NOMO-1 (cell line): ENCODE measurements around the gene NUDT6.
"Not testable (repeated sequence)": the region's sequence is repeated elsewhere in the genome, so short reads cannot be mapped to it uniquely, and the experiment has no call there.

Experiments
- DNase-seq, 2 experiments: peaks; one replicate each; lab custom pipeline; 2025; ENCODE audit not compliant: unreplicated experiment in 2 of 2; lab: John Stamatoyannopoulos, UW

The NUDT6 gene

DNA sequence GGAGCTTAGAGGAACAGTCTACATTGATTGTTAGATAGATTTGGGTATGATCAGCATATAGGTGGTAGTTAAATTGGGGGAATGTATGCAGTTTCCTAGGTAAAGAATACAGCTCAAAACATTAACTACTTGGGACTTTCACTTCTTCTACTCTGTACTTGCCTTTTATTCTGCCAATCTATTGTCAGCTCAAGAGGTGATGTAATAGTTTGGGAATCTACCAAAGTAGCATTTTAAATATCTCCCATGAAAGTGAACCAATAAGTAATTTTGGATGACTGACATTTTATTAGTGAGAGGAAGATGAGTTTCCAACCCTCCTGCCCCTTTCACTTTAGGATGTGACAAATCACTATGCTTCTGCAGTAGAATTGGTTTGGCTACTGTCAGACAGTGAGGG is 43.4 kb downstream of the NUDT6 start:
- no peak for DNase-seq

DNA sequence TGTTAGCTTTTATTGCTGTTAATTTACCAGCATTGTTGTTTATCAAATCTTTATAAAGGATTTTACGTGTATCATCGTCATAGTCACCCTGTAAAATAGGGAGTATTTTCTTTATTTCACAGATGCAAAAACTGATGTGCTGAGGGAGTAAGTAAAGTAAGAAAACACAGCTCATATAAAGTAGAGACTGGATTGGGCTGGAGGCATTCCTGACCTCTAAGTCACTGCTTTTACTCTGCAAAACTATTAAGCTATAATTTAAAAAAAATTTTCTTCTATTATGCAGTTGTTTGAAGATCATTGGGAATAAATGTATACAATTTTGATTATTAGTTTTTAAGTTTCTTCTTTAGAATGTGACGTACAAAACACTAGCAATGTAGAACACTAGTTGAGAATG is 45.9 kb downstream of the NUDT6 start:
- no peak for DNase-seq

DNA sequence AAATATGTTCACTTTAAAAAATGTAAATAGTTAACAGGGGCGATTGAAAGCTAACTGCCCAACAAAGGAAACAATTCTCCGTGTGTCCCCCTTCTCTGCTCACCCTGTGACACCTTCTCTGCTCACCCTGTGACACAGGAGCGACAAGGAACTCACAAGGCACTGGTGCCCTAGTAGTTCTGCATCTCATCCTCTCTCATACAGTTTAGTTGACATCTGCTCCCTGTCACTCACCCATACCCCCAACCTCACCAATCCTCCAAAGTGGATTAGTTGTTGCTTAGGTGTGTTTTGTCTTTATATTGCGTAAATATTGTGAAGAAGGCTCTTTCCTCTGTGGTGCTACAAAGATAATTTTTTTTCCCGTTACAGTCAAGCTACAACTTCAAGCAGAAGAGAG is 46.4 kb downstream of the NUDT6 start:
- DNase-seq: no peak

DNA sequence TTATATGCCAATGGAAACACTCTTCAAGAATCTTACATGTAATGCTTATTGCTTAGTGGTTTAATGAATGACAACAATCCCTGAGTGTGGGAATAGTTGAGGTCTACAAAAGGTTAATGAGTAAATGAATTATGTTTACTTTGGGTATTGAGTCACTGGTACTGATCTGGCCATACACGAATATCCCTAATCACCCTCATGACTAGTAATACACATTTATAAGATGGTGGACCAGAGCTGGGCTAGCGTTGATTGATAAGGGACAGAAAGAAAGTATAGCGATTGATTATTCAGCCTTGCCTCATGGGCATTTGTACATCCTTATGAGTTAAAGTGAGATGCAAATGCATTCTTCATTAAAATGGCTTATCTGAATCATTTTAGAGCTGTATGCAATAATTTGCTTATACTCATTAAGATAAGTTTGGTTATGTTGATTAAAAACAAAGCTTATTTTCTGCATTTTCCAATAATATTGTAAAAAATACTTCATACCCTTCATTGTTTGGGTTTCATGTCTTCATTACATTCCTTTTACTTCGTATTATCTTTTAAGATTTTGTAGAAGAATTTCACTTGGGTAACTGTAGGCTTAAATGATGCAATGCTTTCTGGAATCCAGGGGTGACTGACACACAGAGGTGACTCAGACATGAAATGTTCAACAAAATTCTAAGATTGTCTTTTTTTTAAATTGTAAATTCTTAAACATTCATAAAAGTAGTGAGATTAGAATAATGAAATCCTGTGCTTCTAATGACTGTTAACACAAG is 48.4 kb downstream of the NUDT6 start:
- no peak for DNase-seq

DNA sequence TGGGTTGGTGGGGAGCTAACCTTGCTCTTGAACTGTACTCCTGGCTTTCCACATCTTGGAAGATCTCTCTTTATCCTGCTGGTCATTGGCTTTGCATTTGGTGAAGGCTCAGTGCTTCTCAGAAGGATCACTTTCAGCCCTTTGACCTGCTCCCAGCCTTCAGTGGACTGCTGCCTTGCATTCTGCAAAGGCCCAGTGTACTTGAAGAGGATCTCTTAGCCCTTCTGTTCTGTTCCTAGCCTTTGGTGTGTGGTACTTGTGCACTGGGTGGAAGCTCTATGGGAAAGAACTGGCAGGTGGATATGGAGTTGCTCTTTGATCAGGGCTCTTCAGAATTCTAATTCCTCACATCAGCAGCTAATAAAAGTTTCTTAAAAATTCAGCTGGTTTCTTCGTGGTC is 49.3 kb downstream of the NUDT6 start:
- DNase-seq: no peak

DNA sequence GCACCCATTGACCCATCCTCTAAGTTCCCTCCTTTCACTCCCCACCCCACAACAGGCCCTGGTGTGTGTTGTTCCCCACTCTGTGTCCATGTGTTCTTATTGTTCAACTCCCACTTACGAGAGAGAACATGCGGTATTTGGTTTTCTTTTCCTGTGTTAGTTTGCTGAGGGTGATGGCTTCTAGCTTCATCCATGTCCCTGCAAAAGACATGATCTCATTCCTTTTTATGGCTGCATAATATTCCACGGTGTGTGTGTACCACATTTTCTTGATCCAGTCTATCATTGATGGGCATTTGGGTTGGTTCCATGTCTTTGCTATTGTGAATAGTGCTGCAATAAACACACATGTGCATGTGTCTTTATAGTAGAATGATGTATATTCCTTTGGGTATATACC is 54.2 kb downstream of the NUDT6 start:
- DNase-seq: not testable (repeated sequence)

DNA sequence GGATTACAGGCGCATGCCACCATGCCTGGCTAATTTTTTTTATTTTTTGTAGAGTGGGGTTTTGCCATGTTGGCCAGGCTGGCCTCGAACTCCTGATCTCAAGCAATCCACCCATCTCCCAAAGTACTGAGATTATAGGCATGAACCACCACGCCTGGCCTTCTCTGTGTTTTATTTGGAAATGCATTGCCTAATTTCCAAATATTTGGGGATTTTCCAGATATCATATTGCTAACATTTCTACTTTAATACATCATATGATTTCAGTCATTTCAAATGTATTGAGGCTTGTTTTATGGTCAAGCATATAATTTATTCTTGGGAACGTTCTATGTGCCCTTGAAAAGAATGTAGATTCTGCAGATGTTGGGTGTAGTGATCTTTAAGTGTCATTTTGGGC is 57.0 kb downstream of the NUDT6 start:
- DNase-seq: no peak

DNA sequence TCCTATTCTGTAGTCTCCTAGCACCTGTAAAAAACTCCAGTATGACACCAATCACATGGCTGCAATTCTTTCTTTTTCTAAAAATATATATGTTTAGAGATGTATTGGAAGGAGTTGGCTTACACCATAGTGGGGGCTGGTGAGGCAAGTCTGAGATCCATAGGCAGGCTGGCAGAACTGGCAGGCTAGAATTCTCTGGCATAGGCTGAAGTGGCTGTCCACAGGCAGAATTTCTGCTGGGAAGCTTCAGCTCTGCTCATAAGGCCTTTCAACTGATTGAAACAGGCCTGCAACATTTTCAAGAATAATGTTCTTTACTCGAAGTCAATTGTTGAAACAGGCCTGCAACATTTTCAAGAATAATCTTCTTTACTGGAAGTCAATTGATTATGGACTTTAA is 58.8 kb downstream of the NUDT6 start:
- no peak for DNase-seq

DNA sequence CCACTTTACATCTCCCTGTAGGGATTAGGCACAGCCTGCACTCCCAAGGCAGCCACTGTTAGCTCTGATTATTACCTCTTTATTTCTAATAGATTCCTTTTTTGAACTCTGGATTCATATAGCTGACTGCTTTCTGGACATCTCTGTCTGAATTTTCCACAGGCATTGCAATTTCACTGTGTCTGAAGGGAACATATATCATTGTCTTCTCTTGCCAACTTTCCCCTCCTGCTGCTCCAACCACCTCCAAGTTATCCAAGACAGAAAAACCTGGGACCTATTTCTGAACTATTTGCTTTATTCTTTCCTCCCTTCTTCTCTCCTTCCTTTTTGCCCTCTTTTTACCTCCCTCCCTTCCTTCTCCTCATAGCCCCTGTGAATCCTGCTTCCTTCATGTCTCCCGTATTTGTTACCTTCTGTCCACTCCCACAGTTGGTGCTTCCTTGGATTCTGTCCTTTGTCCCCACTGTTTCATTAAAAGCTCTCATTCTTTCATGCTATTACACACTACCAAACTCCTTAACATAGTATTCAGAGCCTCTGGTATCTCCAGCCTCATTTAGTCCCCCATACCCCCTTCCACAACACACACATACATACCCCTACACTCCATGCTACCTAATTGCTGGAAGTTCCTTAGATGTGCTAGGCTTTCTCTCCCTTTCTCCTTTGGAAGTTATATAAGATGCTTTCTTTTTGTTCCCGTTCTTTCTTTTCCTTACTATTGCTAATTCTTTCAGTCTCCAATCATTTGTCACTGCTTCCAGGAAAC is 61.0 kb downstream of the NUDT6 start:
- no peak for DNase-seq

DNA sequence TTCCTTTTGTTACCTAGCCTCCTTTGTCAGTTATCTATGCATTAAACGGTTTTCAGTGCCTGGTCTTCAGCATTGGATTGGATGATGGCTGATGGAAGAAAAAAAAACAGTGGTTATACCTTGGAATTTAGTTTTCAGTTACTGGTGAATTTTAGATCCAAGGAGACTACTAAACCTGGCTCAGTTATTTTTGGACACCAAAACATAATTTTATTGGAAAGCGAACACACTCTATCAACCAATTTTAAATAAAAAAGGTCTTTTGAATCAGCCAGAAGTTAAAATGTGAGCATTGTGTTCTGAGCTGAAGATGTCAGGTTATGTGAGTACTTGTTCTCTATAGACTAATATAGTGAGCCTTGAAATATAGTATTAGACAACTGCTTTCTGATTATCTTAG is 63.7 kb downstream of the NUDT6 start:
- DNase-seq: no peak

DNA sequence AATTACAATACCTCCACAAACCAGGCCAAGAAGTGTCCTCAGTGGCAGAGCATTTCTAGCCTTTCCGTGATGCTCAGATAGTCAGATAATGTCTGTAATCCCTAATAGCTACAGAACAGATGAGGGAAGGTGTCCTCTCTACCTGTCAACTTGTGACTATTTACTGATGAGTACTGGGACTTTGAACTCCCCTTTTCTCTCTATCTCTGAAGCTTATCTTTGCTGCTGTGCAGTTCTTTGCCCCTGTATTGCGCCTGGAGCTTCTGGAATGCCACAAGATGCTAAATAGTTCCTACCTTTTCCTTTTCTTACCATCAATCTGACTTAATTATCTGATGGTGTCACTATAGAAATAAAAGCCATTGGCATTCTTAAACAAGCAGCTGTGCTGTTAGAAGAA is 65.2 kb downstream of the NUDT6 start:
- DNase-seq: no peak

DNA sequence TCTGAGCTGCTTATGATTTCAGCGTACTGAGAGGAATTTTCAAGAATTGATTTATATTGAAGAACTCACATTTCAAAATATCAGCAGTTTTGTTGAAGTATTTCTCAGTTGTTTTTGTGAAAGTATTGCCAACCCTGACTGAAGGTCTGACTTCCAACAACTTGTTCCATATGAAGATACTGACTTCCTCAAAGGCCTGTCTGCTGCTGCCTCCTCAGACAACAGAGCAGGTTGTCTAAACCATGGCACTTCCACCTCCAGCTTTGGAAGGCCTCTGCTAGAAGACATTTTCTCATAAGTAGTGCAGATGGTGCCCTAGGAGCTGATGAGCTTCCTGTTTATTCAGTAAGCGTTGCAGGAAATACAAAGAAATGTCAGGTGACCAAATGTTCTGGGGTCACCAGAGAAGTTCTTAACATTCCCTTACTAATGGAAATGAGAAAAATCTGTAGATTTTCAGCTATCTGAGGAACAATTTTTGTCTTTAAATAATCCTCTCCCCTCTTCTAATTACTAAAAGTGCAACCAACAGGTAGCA is 67.0 kb downstream of the NUDT6 start:
- no peak for DNase-seq

DNA sequence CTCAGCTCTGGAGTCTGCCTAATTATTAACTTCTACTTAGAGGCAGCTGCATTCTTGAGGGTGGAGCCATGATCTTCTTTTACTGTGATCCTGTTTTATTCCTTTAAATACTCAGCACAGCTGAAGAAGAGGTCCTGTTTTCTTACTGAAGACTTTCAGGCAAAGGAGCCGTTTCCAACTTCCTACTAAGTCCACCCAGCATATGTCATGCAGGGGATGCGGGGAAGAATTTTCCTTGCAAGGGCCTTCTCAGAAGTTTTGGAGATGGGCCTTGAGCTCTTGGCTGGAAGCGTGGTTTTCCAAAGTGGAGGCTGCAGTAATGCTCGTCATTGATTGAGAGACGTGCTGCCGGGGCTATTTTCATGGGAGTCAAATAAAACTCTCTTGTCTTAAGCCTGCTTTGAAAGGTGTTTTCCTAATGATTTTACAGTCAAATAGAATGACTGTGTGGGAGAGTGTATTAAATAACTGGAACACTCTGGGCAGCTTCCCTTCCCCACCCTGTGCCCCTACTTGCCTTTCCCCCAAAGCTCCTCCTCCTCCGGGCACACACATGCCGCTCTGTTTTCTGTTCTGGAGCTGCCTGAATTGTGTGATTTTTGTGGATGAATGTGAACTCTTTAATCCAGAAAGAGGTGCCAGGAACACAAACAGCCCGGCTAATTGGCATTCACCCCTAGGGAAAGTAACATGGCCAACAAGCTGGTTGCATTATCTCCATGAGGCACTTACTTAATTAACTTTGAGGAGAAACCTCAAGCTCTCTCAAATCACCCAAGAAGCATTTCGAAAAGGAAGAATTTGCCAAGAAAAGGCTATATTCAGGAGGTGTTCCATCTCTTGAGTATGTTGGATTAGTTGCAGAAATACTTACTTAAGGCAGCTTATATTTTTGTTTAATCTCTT is 67.7 kb downstream of the NUDT6 start:
- no peak for DNase-seq

DNA sequence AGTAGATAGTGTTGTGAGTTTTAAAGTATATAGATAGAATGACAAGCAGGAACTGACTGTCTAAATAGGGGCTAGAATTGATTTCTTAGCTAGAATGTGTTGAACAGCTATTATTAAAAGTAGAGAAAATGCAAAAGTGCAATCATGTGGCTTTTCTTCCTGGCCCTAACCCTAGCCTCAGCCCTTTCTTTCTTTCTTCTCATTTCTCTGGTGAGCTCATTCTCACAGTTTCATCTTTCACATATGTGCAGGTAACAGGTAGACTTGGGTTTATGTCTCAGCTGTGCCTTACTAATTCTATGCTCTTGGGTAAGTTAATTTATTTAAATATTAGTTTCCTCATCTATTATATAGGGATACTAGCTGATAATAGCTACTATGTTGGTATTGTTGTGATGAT is 70.8 kb downstream of the NUDT6 start:
- no peak for DNase-seq

DNA sequence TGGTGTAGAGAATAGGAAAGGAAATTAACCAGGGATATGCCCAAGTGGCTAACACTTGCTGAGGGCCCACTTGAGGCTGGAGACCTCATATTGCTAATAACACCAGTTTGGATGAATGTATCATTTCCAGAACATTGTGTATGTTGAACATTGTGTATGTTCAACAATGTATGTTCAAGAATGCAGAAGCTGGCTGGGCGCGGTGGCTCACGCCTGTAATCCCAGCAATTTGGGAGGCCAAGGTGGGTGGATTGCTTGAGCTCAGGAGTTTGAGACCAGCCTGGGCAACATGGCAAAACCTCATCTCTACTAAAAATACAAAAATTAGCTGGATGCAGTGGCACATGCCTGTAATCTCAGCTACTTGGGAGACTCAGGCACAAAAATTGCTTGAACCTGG is 72.6 kb downstream of the NUDT6 start:
- DNase-seq: not testable (repeated sequence)

DNA sequence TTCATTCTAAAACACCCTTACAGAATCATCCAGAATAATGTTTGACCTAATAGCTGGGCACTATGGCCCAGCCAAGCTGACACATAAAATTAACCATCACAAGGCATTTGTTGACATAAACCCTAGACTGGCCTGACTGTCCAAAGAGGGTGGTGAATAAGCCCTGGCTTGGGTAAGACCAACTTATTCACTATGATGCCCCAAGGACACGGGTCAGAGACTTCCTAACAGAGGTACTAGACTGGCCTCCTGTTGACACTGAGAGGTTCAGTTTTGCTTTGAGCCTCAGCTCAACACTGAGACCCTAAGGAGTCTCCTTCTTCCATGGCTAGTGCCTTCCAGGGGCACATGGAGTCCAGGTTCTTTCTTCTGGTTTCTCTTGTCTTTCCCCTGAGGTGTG is 74.5 kb downstream of the NUDT6 start:
- DNase-seq: no peak

DNA sequence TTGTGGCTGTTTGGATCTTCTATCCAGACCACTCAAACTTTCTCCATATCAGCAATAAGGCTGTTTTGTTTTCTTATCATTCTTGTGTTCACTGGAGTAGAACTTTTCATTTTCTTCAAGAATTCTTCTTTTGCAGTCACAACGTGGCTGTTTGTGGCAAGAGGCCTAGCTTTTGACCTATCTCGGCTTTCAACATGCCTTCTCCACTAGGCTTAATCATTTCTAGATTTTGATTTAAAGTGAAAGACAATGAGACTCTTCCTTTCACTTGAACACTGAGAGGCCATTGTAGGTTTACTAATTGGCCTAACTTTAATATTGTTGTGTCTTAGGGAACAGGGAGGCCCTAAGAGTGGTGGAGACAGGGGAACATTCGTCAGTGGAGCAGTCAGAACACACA is 76.6 kb downstream of the NUDT6 start:
- DNase-seq: no peak

DNA sequence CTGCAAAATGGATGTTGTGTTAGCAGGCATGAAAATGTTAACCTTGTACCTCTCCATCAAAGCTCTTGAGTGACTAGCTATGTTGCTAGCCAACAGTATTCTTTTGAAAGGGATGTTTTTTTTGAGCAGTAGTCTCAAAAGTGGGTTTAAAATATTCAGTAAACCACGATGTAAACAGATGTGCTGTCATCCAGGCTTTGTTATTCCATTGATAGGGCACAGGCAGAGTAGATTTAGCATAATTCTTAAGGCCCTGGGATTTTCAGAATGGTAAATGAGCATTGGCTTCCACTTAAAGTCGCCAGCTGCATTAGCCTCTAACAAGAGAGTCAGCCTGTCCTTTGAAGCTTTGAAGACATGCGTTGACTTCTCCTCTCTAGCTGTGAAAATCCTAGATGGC is 77.3 kb downstream of the NUDT6 start:
- DNase-seq: no peak

DNA sequence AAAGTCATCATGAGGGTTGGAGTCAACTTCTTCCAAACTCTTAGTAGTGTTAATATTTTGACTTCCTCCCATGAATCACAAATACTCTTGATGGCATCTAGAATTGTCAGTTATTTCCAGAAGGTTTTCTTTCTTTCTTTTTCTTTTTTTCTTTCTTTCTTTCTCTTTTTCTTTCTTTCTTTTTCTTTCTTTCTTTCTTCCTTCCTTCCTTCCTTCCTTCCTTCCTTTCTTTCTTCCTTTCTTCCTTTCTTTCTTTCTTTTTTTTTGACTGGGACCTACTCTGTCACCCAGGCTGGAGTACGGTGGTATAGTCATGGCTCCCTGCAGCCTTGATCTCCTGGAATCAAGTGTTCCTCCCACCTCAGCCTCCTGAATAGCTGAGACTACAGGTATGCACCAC is 78.0 kb downstream of the NUDT6 start:
- not testable (repeated sequence) for DNase-seq

DNA sequence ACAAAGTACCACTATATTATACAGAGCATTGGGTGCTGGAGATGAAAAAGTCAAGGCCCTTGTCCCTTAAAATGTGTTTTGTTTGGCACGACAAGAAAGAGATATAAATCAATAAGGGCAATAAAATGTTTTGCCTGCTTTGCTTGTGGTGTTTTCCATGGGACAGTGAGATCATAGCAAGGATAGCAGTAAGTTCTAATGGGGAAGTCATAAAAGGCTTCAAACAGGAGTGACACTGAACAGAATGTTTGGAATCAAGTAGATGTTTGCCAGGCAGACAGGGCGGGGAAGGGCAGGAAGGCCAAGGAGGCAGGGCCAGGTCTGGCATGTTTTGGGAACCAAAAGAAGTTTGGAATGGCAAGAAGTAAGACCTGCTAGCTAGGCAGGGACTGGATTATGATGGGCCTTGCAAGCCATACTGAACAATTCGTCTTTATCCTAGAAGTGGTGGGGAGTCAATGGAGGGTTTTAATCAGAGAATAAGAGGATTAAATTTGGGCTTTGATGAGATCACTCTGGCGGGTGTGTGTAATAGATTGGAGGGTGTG is 79.3 kb downstream of the NUDT6 start:
- DNase-seq: no peak
